Mammary epithelial cell (primary cell): ENCODE data around the gene PCDHGA11.

ENCODE experiments used
- EZH2 ChIP-seq: IDR thresholded peaks from 2 replicates; pipeline ENCODE4 v1.6.1; 2012; ENCODE audit warnings: low read length, inconsistent platforms, borderline replicate concordance
- TF ChIP-seq, protein P1 (sequence below), 2 donors: IDR thresholded peaks in 1 of 2; conservative IDR thresholded peaks in 1 of 2; 2 replicates each; pipeline ENCODE4 v1.5.1; 2011 to 2012; ENCODE audit warnings: inconsistent platforms in 2 of 2, low read length in 2 of 2, mild to moderate bottlenecking in 2 of 2, control low read depth in 1 of 2, low read depth in 1 of 2; ENCODE audit not compliant: insufficient read depth in 1 of 2; ENCODE audit errors: extremely low read depth in 1 of 2

GRCh38 chr5:141440341-141440740 is 19.5 kb downstream of the PCDHGA11 start:
- TF ChIP-seq, protein P1, sequence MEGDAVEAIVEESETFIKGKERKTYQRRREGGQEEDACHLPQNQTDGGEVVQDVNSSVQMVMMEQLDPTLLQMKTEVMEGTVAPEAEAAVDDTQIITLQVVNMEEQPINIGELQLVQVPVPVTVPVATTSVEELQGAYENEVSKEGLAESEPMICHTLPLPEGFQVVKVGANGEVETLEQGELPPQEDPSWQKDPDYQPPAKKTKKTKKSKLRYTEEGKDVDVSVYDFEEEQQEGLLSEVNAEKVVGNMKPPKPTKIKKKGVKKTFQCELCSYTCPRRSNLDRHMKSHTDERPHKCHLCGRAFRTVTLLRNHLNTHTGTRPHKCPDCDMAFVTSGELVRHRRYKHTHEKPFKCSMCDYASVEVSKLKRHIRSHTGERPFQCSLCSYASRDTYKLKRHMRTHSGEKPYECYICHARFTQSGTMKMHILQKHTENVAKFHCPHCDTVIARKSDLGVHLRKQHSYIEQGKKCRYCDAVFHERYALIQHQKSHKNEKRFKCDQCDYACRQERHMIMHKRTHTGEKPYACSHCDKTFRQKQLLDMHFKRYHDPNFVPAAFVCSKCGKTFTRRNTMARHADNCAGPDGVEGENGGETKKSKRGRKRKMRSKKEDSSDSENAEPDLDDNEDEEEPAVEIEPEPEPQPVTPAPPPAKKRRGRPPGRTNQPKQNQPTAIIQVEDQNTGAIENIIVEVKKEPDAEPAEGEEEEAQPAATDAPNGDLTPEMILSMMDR (conservative IDR thresholded peaks at IDR 0.05 in 1 of 2, IDR thresholded peaks at IDR 0.05 in 1 of 2; ENCODE audit: extremely low read depth in 1 of 2, insufficient read depth in 1 of 2, low read depth in 1 of 2, low read length in 2 of 2) = no peak
- no peak for TF ChIP-seq EZH2
